ENCODE data around the gene AWAT2.

AWAT2 gene

GRCh38 chrX:69996113-69996468 lies 53.6 kb downstream of the AWAT2 start:
- Histone ChIP-seq H3K4me3 (ENCODE audit: low read depth in 1 of 2, low read length in 1 of 2) (no peak overlapping the region), H3K27me3 (no peaks in the 10 kb centered on the region), H3K4me1 (ENCODE audit: control insufficient read depth in 1 of 2, insufficient read depth in 1 of 2, low read depth in 1 of 2, low read length in 1 of 2) (no peaks in the 10 kb centered on the region), H3K36me3 (no peaks in the 10 kb centered on the region), H3K9me3 (no peaks in the 10 kb centered on the region), H3K27ac (no peak overlapping the region)
- TF ChIP-seq CTCF (IDR thresholded peaks at IDR 0.05): no peak

GRCh38 chrX:69995362-69996112 lies 54.2 kb downstream of the AWAT2 start:
- Histone ChIP-seq H3K4me1 (ENCODE audit: control insufficient read depth in 1 of 2, insufficient read depth in 1 of 2, low read depth in 1 of 2, low read length in 1 of 2) (no peaks in the 10 kb centered on the region), H3K27me3 (no peaks in the 10 kb centered on the region), H3K36me3 (no peaks in the 10 kb centered on the region), H3K9me3 (no peaks in the 10 kb centered on the region), H3K27ac (no peak overlapping the region), H3K4me3 (ENCODE audit: low read depth in 1 of 2, low read length in 1 of 2) (no peak overlapping the region)
- no peak for TF ChIP-seq CTCF (IDR thresholded peaks at IDR 0.05)

- Histone ChIP-seq H3K9me3 (no peaks in the 10 kb centered on the region), H3K4me3 (ENCODE audit: low read depth in 1 of 2, low read length in 1 of 2) (no peak overlapping the region), H3K4me1 (ENCODE audit: control insufficient read depth in 1 of 2, insufficient read depth in 1 of 2, low read depth in 1 of 2, low read length in 1 of 2) (no peaks in the 10 kb centered on the region), H3K27me3 (no peaks in the 10 kb centered on the region), H3K36me3 (no peaks in the 10 kb centered on the region), H3K27ac (no peak overlapping the region)
- no peak for TF ChIP-seq CTCF (IDR thresholded peaks at IDR 0.05)
Measured at GRCh38 chrX:69993494-69993893, 56.2 kb downstream of the AWAT2 start.

GRCh38 chrX:69991685-69992084 lies 58.1 kb downstream of the AWAT2 start:
- Histone ChIP-seq H3K36me3 (no peaks in the 10 kb centered on the region), H3K4me1 (ENCODE audit: control insufficient read depth in 1 of 2, insufficient read depth in 1 of 2, low read depth in 1 of 2, low read length in 1 of 2) (no peaks in the 10 kb centered on the region), H3K27ac (no peak overlapping the region), H3K27me3 (no peaks in the 10 kb centered on the region), H3K4me3 (ENCODE audit: low read depth in 1 of 2, low read length in 1 of 2) (no peak overlapping the region), H3K9me3 (no peaks in the 10 kb centered on the region)
- TF ChIP-seq CTCF (IDR thresholded peaks at IDR 0.05): no peak
